Measurements from ENCODE around the gene HSD17B2.

Gene HSD17B2

DNA sequence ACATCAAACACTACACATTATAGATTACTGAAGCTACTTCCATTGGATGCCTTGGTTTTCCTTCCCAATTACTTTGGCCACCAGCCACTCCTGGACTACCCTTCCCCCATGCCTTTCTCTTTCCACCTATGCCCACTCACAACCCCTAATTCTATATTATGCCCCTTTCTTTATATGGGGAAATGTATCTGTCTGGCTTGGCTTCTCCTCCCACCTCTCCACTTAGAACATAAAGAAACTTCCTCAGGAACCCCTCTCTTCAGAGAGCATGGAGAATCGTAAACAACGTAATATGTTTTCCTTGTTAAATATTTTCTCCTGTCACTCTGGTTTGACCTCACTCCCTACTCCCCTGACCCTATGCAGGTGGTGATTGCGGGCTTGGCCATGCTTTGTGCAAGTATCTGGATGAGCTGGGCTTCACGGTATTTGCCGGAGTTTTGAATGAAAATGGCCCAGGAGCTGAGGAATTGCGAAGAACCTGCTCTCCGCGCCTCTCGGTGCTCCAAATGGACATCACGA lies 32.8 kb downstream of the HSD17B2 start:
- Histone ChIP-seq H4K91ac (ENCODE audit: low read depth, low read length) (no peak overlapping the region), H3K36me3 (ENCODE audit: control insufficient read depth in 1 of 2, insufficient read depth in 2 of 2, low read length in 2 of 2) (no peaks in the 10 kb centered on the region), H3K9ac (ENCODE audit: low read length) (no peak overlapping the region), H3K18ac (ENCODE audit: low read length) (no peak overlapping the region), H2BK5ac (ENCODE audit: low read depth, low read length, poor library complexity) (no peak overlapping the region), H3K27ac (ENCODE audit: low read depth, low read length) (no peak overlapping the region), H3K4me2 (ENCODE audit: low read length) (no peak overlapping the region), H3K4me1 (ENCODE audit: control insufficient read depth in 1 of 2, insufficient read depth in 2 of 2, low read length in 2 of 2) (peaks cover 0 to 4% of the 10 kb centered on the region in 2 experiments), H2BK12ac (ENCODE audit: low read length) (no peak overlapping the region), H4K8ac (ENCODE audit: low read depth, low read length) (no peak overlapping the region), H3K14ac (ENCODE audit: low read length) (no peak overlapping the region), H3K4me3 (ENCODE audit: low read depth, low read length) (no peak overlapping the region), H2BK120ac (ENCODE audit: insufficient read depth, low read length, poor library complexity) (no peak overlapping the region), H2AK5ac (ENCODE audit: low read length) (no peak overlapping the region), H2AFZ (ENCODE audit: insufficient read depth, low read length, poor library complexity) (no peak overlapping the region), H3K27me3 (ENCODE audit: insufficient read depth, low read length) (no peaks in the 10 kb centered on the region), H3K79me2 (ENCODE audit: control insufficient read depth, insufficient read depth, low read length, poor library complexity) (no peaks in the 10 kb centered on the region), H3K9me3 (ENCODE audit: insufficient read depth, low read depth, low read length) (no peaks in the 10 kb centered on the region), H3K4ac (ENCODE audit: low read depth, low read length) (no peak overlapping the region), H4K12ac (ENCODE audit: low read depth, low read length) (no peak overlapping the region), H3K23ac (ENCODE audit: low read length) (no peak overlapping the region), H3K79me1 (ENCODE audit: low read length) (no peaks in the 10 kb centered on the region)
- WGBS (ENCODE audit: extremely low coverage, insufficient coverage, insufficient read length), result no CpG with 5 or more reads among the region's 10 CpGs
- DNase-seq, result no peak

GRCh38 chr16:82070656-82071369 lies 35.8 kb downstream of the HSD17B2 start:
- Histone ChIP-seq H2AK5ac (ENCODE audit: low read length) (no peak overlapping the region), H3K23ac (ENCODE audit: low read length) (no peak overlapping the region), H3K27me3 (ENCODE audit: insufficient read depth, low read length) (no peaks in the 10 kb centered on the region), H2BK12ac (ENCODE audit: low read length) (no peak overlapping the region), H3K18ac (ENCODE audit: low read length) (no peak overlapping the region), H2BK5ac (ENCODE audit: low read depth, low read length, poor library complexity) (no peak overlapping the region), H3K4me3 (ENCODE audit: low read depth, low read length) (no peak overlapping the region), H4K8ac (ENCODE audit: low read depth, low read length) (no peak overlapping the region), H3K4me1 (ENCODE audit: control insufficient read depth in 1 of 2, insufficient read depth in 2 of 2, low read length in 2 of 2) (peaks cover 0 to 4% of the 10 kb centered on the region in 2 experiments), H3K4me2 (ENCODE audit: low read length) (no peak overlapping the region), H3K14ac (ENCODE audit: low read length) (no peak overlapping the region), H3K79me1 (ENCODE audit: low read length) (no peaks in the 10 kb centered on the region), H3K4ac (ENCODE audit: low read depth, low read length) (no peak overlapping the region), H3K36me3 (ENCODE audit: control insufficient read depth in 1 of 2, insufficient read depth in 2 of 2, low read length in 2 of 2) (no peaks in the 10 kb centered on the region), H4K91ac (ENCODE audit: low read depth, low read length) (no peak overlapping the region), H3K9me3 (ENCODE audit: insufficient read depth, low read depth, low read length) (no peaks in the 10 kb centered on the region), H3K9ac (ENCODE audit: low read length) (no peak overlapping the region), H4K12ac (ENCODE audit: low read depth, low read length) (no peak overlapping the region), H2AFZ (ENCODE audit: insufficient read depth, low read length, poor library complexity) (no peak overlapping the region), H3K27ac (ENCODE audit: low read depth, low read length) (no peak overlapping the region), H2BK120ac (ENCODE audit: insufficient read depth, low read length, poor library complexity) (no peak overlapping the region), H3K79me2 (ENCODE audit: control insufficient read depth, insufficient read depth, low read length, poor library complexity) (no peaks in the 10 kb centered on the region)
- DNase-seq, result no peak
- no CpG with 5 or more reads among the region's 4 CpGs for WGBS (ENCODE audit: extremely low coverage, insufficient coverage, insufficient read length)

GRCh38 chr16:82071421-82071820 lies 36.4 kb downstream of the HSD17B2 start:
- H3K79me1 ChIP-seq (ENCODE audit: low read length), result no peaks in the 10 kb centered on the region
- no peak overlapping the region for H2BK120ac ChIP-seq (ENCODE audit: insufficient read depth, low read length, poor library complexity)
- no CpG with 5 or more reads among the region's 4 CpGs for WGBS (ENCODE audit: extremely low coverage, insufficient coverage, insufficient read length)
- no peak overlapping the region for H2AFZ ChIP-seq (ENCODE audit: insufficient read depth, low read length, poor library complexity)
- no peak overlapping the region for H3K4ac ChIP-seq (ENCODE audit: low read depth, low read length)
- no peak for DNase-seq
- no peak overlapping the region for H3K4me3 ChIP-seq (ENCODE audit: low read depth, low read length)
- H3K4me1 ChIP-seq (ENCODE audit: control insufficient read depth in 1 of 2, insufficient read depth in 2 of 2, low read length in 2 of 2), result peaks cover 0 to 4% of the 10 kb centered on the region in 2 experiments
- no peaks in the 10 kb centered on the region for H3K27me3 ChIP-seq (ENCODE audit: insufficient read depth, low read length)
- no peak overlapping the region for H2BK5ac ChIP-seq (ENCODE audit: low read depth, low read length, poor library complexity)
- no peak overlapping the region for H3K18ac ChIP-seq (ENCODE audit: low read length)
- H3K9ac ChIP-seq (ENCODE audit: low read length), result no peak overlapping the region
- H4K12ac ChIP-seq (ENCODE audit: low read depth, low read length), result no peak overlapping the region
- H3K9me3 ChIP-seq (ENCODE audit: insufficient read depth, low read depth, low read length), result no peaks in the 10 kb centered on the region
- H2AK5ac ChIP-seq (ENCODE audit: low read length), result no peak overlapping the region
- H2BK12ac ChIP-seq (ENCODE audit: low read length), result no peak overlapping the region
- no peak overlapping the region for H4K8ac ChIP-seq (ENCODE audit: low read depth, low read length)
- H3K27ac ChIP-seq (ENCODE audit: low read depth, low read length), result no peak overlapping the region
- H3K4me2 ChIP-seq (ENCODE audit: low read length), result no peak overlapping the region
- no peaks in the 10 kb centered on the region for H3K36me3 ChIP-seq (ENCODE audit: control insufficient read depth in 1 of 2, insufficient read depth in 2 of 2, low read length in 2 of 2)
- no peaks in the 10 kb centered on the region for H3K79me2 ChIP-seq (ENCODE audit: control insufficient read depth, insufficient read depth, low read length, poor library complexity)
- H3K14ac ChIP-seq (ENCODE audit: low read length), result no peak overlapping the region
- no peak overlapping the region for H4K91ac ChIP-seq (ENCODE audit: low read depth, low read length)
- no peak overlapping the region for H3K23ac ChIP-seq (ENCODE audit: low read length)

- no CpG with 5 or more reads among the region's 1 CpG for WGBS (ENCODE audit: extremely low coverage, insufficient coverage, insufficient read length)
- Histone ChIP-seq H3K23ac (ENCODE audit: low read length) (no peak overlapping the region), H3K4me3 (ENCODE audit: low read depth, low read length) (no peak overlapping the region), H3K79me2 (ENCODE audit: control insufficient read depth, insufficient read depth, low read length, poor library complexity) (no peaks in the 10 kb centered on the region), H2BK12ac (ENCODE audit: low read length) (no peak overlapping the region), H3K9ac (ENCODE audit: low read length) (no peak overlapping the region), H3K4me1 (ENCODE audit: control insufficient read depth in 1 of 2, insufficient read depth in 2 of 2, low read length in 2 of 2) (peaks cover 0 to 4% of the 10 kb centered on the region in 2 experiments), H3K27me3 (ENCODE audit: insufficient read depth, low read length) (no peaks in the 10 kb centered on the region), H2BK5ac (ENCODE audit: low read depth, low read length, poor library complexity) (no peak overlapping the region), H3K4me2 (ENCODE audit: low read length) (no peak overlapping the region), H2BK120ac (ENCODE audit: insufficient read depth, low read length, poor library complexity) (no peak overlapping the region), H2AFZ (ENCODE audit: insufficient read depth, low read length, poor library complexity) (no peak overlapping the region), H3K36me3 (ENCODE audit: control insufficient read depth in 1 of 2, insufficient read depth in 2 of 2, low read length in 2 of 2) (no peaks in the 10 kb centered on the region), H4K12ac (ENCODE audit: low read depth, low read length) (no peak overlapping the region), H3K27ac (ENCODE audit: low read depth, low read length) (no peak overlapping the region), H3K18ac (ENCODE audit: low read length) (no peak overlapping the region), H4K8ac (ENCODE audit: low read depth, low read length) (no peak overlapping the region), H3K4ac (ENCODE audit: low read depth, low read length) (no peak overlapping the region), H4K91ac (ENCODE audit: low read depth, low read length) (no peak overlapping the region), H3K14ac (ENCODE audit: low read length) (no peak overlapping the region), H3K9me3 (ENCODE audit: insufficient read depth, low read depth, low read length) (no peaks in the 10 kb centered on the region), H3K79me1 (ENCODE audit: low read length) (no peaks in the 10 kb centered on the region), H2AK5ac (ENCODE audit: low read length) (no peak overlapping the region)
- no peak for DNase-seq
Observed at GRCh38 chr16:82072313-82072712, 37.3 kb downstream of the HSD17B2 start.
